ENCODE results near the gene STAC3.
A peak's percentile ranks its signal among the peaks of the same experiment; 100 is the strongest.

STAC3 gene

GRCh38 chr12:57235728-57236131 lies 15.3 kb downstream of the STAC3 start:
- no peak for DNase-seq

GRCh38 chr12:57235017-57235727 lies 15.8 kb downstream of the STAC3 start:
- DNase-seq, result no peak

GRCh38 chr12:57234571-57235016 lies 16.4 kb downstream of the STAC3 start:
- no peak for DNase-seq

- no peak for DNase-seq
Measured at GRCh38 chr12:57234233-57234570, 16.8 kb downstream of the STAC3 start.

- no peak for DNase-seq
Measured at GRCh38 chr12:57233357-57234232, 17.4 kb downstream of the STAC3 start.

- no peak for DNase-seq
Measured at GRCh38 chr12:57232156-57232756, 18.7 kb downstream of the STAC3 start.

GRCh38 chr12:57231276-57232021 lies 19.5 kb downstream of the STAC3 start:
- no peak for DNase-seq

- no peak for DNase-seq
Measured at GRCh38 chr12:57230381-57231155, 20.4 kb downstream of the STAC3 start.

GRCh38 chr12:57229634-57230380 lies 21.2 kb downstream of the STAC3 start, which contains the start of gene SHMT2:
Gene SHMT2 (plus strand): TSS chr12:57229711. CDS start chr12:57229779, 68 bp downstream.
- peak; percentile 94 for DNase-seq

GRCh38 chr12:57229046-57229633 lies 21.8 kb downstream of the STAC3 start:
- DNase-seq, result peak; percentile 58

GRCh38 chr12:57227315-57228115 lies 23.5 kb downstream of the STAC3 start:
- no peak for DNase-seq

- DNase-seq, result no peak
Measured at GRCh38 chr12:57226588-57227314, 24.2 kb downstream of the STAC3 start.

GRCh38 chr12:57225680-57226210 lies 25.2 kb downstream of the STAC3 start:
- no peak for DNase-seq

GRCh38 chr12:57224973-57225679 lies 25.9 kb downstream of the STAC3 start:
- DNase-seq, result peak; percentile 62

GRCh38 chr12:57224278-57224972 lies 26.6 kb downstream of the STAC3 start:
- no peak for DNase-seq

GRCh38 chr12:57223191-57224165 lies 27.5 kb downstream of the STAC3 start:
- peak; percentile 66 for DNase-seq

Measured in CD4-positive, alpha-beta T cell treated with Interleukin-21 for 1 hour (primary cell).